Vagina (tissue), 2 donors: ENCODE measurements around the gene CTNNAL1. TPM values are rescaled to one million over a fixed set of nuclear protein-coding genes. Genes with fewer than 3 reads are reported as not detected.
A peak's percentile ranks its signal among the peaks of the same experiment; 100 is the strongest.

Source experiments
- DNase-seq, 2 donors: peaks; one replicate each; pipeline ENCODE4 v3.0.0-alpha.2; 2017; ENCODE audit errors: extremely low spot score in 2 of 2
- H3K27ac ChIP-seq: fragments of 200-600 bp; sonication (generic); one replicate; pipeline ENCODE4 v1.5.1; 2019
- H3K27me3 ChIP-seq: fragments of 200-600 bp; sonication (generic); one replicate; pipeline ENCODE4 v1.5.1; 2019
- H3K36me3 ChIP-seq, 2 donors: fragments of 200-600 bp; sonication (generic); one replicate each; pipeline ENCODE4 v1.5.1; 2017 to 2019
- H3K4me1 ChIP-seq: fragments of 200-600 bp; sonication (generic); one replicate; pipeline ENCODE4 v1.5.1; 2019
- H3K4me3 ChIP-seq, 2 donors: fragments of 200-600 bp; sonication (generic); 1 replicate in 1 of 2; 2 replicates in 1 of 2; pipeline ENCODE4 v1.5.1; 2016 to 2019
- H3K9me3 ChIP-seq: fragments of 200-600 bp; sonication (generic); one replicate; pipeline ENCODE4 v1.5.1; 2019
- CTCF ChIP-seq, 3 experiments: fragments of 450-650 bp in 2 of 3; fragments of 200-600 bp in 1 of 3; sonication (generic) in 1 of 3; IDR thresholded peaks; one replicate each; pipeline ENCODE4 v1.5.1; 2017 to 2019; ENCODE audit warnings: antibody characterized with exemption in 3 of 3, mild to moderate bottlenecking in 2 of 3, moderate library complexity in 2 of 3
- POLR2A ChIP-seq, 2 donors: fragments of 450-650 bp; IDR thresholded peaks; one replicate each; pipeline ENCODE4 v1.6.1; 2017; ENCODE audit warnings: antibody characterized with exemption in 2 of 2, mild to moderate bottlenecking in 2 of 2, moderate library complexity in 2 of 2
- POLR2AphosphoS5 ChIP-seq, 2 donors: sonication (generic); formaldehyde crosslinking; IDR thresholded peaks; one replicate each; pipeline ENCODE4 v1.9.0; 2017; ENCODE audit warnings: antibody characterized with exemption in 2 of 2, mild to moderate bottlenecking in 2 of 2, low read depth in 1 of 2; ENCODE audit not compliant: insufficient read depth in 1 of 2
- intact Hi-C: fragments of 100-400 bp; cut with DNase I; formaldehyde crosslinking; loops from one replicate; pipeline ENCODE4 v1.15.1; 2023
- total RNA-seq: library from RNA; depleted of rRNA; stranded (reverse); fragments of >200 nt; gene quantifications from one replicate; pipeline ENCODE4 v1.2.3, GENCODE V29; 2016

The CTNNAL1 gene
- total RNA-seq, 1 donor from 2014 or later = 18.2 TPM

DNA sequence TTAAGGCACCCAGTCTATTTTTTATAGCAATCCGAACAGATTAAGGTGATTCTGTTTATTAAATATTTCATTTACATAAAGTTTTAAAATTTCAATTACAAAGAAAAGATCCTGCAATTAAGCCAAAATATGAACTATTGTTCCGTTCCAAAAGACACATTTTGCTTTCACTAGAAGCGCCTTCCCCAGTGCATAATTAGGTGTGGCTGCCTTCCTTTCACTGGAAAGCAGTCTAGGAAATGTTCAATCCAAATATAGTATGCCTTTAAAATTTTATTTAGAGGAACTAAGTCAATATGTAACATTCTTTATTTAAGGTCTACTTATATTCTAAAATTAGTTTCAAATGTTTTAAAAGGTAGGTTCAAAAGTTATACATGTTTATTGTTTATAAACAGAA is 7.6 kb downstream of the CTNNAL1 start:
- Histone ChIP-seq H3K9me3 (peaks cover 10% of the 10 kb centered on the region), H3K27ac (no peak overlapping the region), H3K27me3 (no peaks in the 10 kb centered on the region), H3K4me3 (no peak overlapping the region), H3K36me3 (no peaks in the 10 kb centered on the region), H3K4me1 (peaks cover 6% of the 10 kb centered on the region)
- DNase-seq = no peak
- intact Hi-C loops = no loop called here
- TF ChIP-seq POLR2AphosphoS5 (IDR thresholded peaks at IDR 0.05; ENCODE audit: insufficient read depth in 1 of 2, low read depth in 1 of 2) (peak in 1 of 2 donors; percentile 40), CTCF (IDR thresholded peaks at IDR 0.05) (no peak), POLR2A (IDR thresholded peaks at IDR 0.05) (no peak)

DNA sequence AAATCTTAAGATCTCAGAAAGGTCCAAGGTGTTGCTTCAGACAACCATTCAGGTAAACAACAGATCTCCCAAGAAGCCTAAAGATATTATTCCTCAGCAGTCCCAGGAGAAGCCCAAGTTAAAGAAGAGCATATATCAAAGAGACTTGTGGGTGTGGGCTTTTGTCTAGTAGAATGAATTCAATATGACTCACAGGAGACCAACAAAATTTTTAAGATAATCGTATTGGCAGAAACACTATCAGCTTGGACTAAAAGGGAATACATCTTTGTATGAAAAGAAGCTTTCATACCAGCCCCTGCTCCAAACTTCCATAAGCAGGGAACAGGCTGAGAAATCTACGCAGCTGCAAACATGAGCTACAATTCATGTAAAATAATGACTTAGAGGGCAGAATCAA is 10.2 kb downstream of the CTNNAL1 start:
- Histone ChIP-seq H3K27me3 (no peaks in the 10 kb centered on the region), H3K27ac (no peak overlapping the region), H3K4me1 (no peaks in the 10 kb centered on the region), H3K9me3 (peaks cover 10% of the 10 kb centered on the region), H3K4me3 (no peak overlapping the region), H3K36me3 (no peaks in the 10 kb centered on the region)
- intact Hi-C loops = no loop called here
- TF ChIP-seq POLR2AphosphoS5 (IDR thresholded peaks at IDR 0.05; ENCODE audit: insufficient read depth in 1 of 2, low read depth in 1 of 2) (no peak), POLR2A (IDR thresholded peaks at IDR 0.05) (no peak), CTCF (IDR thresholded peaks at IDR 0.05) (no peak)
- DNase-seq = no peak

DNA sequence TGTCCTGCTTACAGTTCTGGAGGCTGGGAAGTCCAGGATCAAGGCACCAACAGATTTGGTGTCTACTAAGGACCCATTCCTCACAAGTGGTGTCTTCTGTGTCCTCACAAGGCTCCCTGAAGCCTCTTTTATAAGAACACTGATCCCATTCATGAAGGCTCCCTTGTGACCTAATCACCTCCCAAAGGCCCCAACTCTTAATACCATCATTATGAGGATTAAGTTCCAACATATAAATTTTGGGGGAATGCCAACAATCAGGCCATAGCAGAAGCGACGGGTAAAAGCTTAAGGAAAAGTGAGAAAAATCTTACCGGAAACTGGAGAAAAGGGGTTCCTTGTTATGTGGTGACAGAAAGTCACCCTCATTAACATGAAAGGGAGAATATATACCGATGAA is 11.2 kb downstream of the CTNNAL1 start:
- intact Hi-C loops = no loop called here
- DNase-seq = no peak
- no peaks in the 10 kb centered on the region for H3K27me3 ChIP-seq
- H3K27ac ChIP-seq = no peak overlapping the region
- peaks cover 10% of the 10 kb centered on the region for H3K9me3 ChIP-seq
- no peak overlapping the region for H3K4me3 ChIP-seq
- no peaks in the 10 kb centered on the region for H3K36me3 ChIP-seq
- TF ChIP-seq POLR2A (IDR thresholded peaks at IDR 0.05) = no peak
- no peak for TF ChIP-seq CTCF (IDR thresholded peaks at IDR 0.05)
- no peaks in the 10 kb centered on the region for H3K4me1 ChIP-seq

DNA sequence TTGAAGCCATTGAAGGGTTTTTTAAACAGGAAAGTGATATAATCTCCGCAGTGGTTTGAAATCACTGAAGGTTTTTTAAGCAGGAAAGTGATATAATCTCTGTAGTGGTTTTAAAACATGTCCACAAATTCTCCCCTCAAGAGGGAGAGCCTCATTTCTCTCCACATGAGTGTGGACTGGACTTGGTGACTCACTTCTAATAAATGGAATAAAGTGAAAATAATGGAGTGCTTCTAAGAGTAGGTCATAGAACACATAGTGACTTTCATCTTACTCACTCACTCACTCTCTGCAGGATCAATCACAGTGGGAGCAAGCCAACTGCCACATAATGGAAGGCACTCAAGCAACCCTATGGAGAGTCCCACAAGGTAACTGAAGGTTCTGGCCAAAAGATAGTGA is 12.0 kb downstream of the CTNNAL1 start:
- intact Hi-C loops = no loop called here
- no peak for TF ChIP-seq CTCF (IDR thresholded peaks at IDR 0.05)
- TF ChIP-seq POLR2AphosphoS5 (IDR thresholded peaks at IDR 0.05; ENCODE audit: insufficient read depth in 1 of 2, low read depth in 1 of 2) = no peak
- no peak for TF ChIP-seq POLR2A (IDR thresholded peaks at IDR 0.05)
- DNase-seq = no peak
- Histone ChIP-seq H3K36me3 (no peaks in the 10 kb centered on the region), H3K9me3 (peaks cover 10% of the 10 kb centered on the region), H3K4me1 (peaks cover 8% of the 10 kb centered on the region), H3K27ac (no peak overlapping the region), H3K27me3 (no peaks in the 10 kb centered on the region), H3K4me3 (no peak overlapping the region)

DNA sequence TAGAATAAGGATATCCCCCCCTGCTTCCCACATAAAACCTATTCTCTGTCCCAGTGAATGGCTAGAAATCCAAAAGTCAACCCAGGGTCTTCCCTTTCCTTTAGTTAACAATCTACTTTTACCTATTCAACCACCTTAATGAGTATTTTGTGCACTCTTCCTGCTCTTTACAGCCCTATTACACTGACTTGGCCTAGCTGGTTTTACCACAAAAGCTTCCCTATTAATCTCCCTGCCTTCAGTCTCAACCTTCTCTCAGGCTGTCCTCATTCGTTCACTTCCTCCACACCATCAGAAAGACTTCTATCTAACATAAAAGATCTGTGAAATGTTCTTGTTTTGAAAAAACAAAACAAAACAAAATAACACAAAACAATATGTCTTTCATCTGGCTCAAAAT is 16.2 kb downstream of the CTNNAL1 start:
- H3K27ac ChIP-seq = no peak overlapping the region
- no peaks in the 10 kb centered on the region for H3K9me3 ChIP-seq
- no peaks in the 10 kb centered on the region for H3K36me3 ChIP-seq
- H3K4me1 ChIP-seq = peaks cover 9% of the 10 kb centered on the region
- no peak overlapping the region for H3K4me3 ChIP-seq
- TF ChIP-seq POLR2A (IDR thresholded peaks at IDR 0.05) (no peak), CTCF (IDR thresholded peaks at IDR 0.05) (no peak)
- H3K27me3 ChIP-seq = no peaks in the 10 kb centered on the region
- intact Hi-C loops = no loop called here
- no peak for DNase-seq
